H9 (cell line): ENCODE results near the gene DGLUCY. TPM values are rescaled to one million over a fixed set of nuclear protein-coding genes. Genes with fewer than 3 reads are reported as not detected.

Experiments
- DNase-seq: peaks from one replicate; pipeline ENCODE4 v3.0.0-alpha.2; 2017
- H2AFZ ChIP-seq: one replicate; pipeline ENCODE4 v1.6.1; 2013; ENCODE audit warnings: mild to moderate bottlenecking, low read length, control low read depth, moderate library complexity
- H2AK5ac ChIP-seq: 2 replicates; pipeline ENCODE4 v1.6.1; 2013; ENCODE audit warnings: low read length, control low read depth, mixed read lengths; ENCODE audit not compliant: insufficient read length
- H2BK120ac ChIP-seq: one replicate; pipeline ENCODE4 v1.6.1; 2013; ENCODE audit warnings: low read depth, mild to moderate bottlenecking, low read length, control low read depth, inconsistent platforms; ENCODE audit not compliant: poor library complexity, severe bottlenecking
- H2BK12ac ChIP-seq: 2 replicates; pipeline ENCODE4 v1.6.1; 2013; ENCODE audit warnings: low read length, control low read depth, mixed read lengths, low read depth; ENCODE audit not compliant: insufficient read length
- H2BK15ac ChIP-seq: 2 replicates; pipeline ENCODE4 v1.6.1; 2013; ENCODE audit warnings: low read depth, low read length, control low read depth
- H2BK20ac ChIP-seq: one replicate; pipeline ENCODE4 v1.6.1; 2013; ENCODE audit warnings: low read depth, mild to moderate bottlenecking, low read length, control low read depth, inconsistent platforms; ENCODE audit not compliant: poor library complexity, severe bottlenecking
- H2BK5ac ChIP-seq: 2 replicates; pipeline ENCODE4 v1.6.1; 2013; ENCODE audit warnings: low read length, control low read depth, mixed read lengths; ENCODE audit not compliant: insufficient read length
- H3K14ac ChIP-seq: 2 replicates; pipeline ENCODE4 v1.6.1; 2013; ENCODE audit warnings: low read length, control low read depth; ENCODE audit not compliant: insufficient read depth
- H3K18ac ChIP-seq: 2 replicates; pipeline ENCODE4 v1.6.1; 2013; ENCODE audit warnings: low read depth, mild to moderate bottlenecking, mixed read lengths, low read length, control low read depth; ENCODE audit not compliant: insufficient read length
- H3K23ac ChIP-seq: 2 replicates; pipeline ENCODE4 v1.6.1; 2013; ENCODE audit warnings: low read length, control low read depth, mixed read lengths, low read depth; ENCODE audit not compliant: insufficient read length
- H3K23me2 ChIP-seq: 2 replicates; pipeline ENCODE4 v1.6.1; 2013; ENCODE audit warnings: low read depth, mild to moderate bottlenecking, mixed read lengths, low read length, control low read depth; ENCODE audit not compliant: insufficient read length, poor library complexity, severe bottlenecking
- H3K27ac ChIP-seq: 2 replicates; pipeline ENCODE4 v1.5.1; 2013; ENCODE audit warnings: low read length, control low read depth, mixed read lengths, low read depth; ENCODE audit not compliant: insufficient read length
- H3K27me3 ChIP-seq: 2 replicates; pipeline ENCODE4 v1.6.1; 2013; ENCODE audit warnings: low read length, control low read depth, inconsistent platforms; ENCODE audit not compliant: insufficient read depth
- H3K4ac ChIP-seq: 2 replicates; pipeline ENCODE4 v1.6.1; 2013; ENCODE audit warnings: low read depth, mild to moderate bottlenecking, control low read depth, inconsistent platforms, low read length, moderate library complexity
- H3K4me1 ChIP-seq: 2 replicates; pipeline ENCODE4 v1.6.1; 2013; ENCODE audit warnings: low read length, control low read depth, inconsistent platforms; ENCODE audit not compliant: insufficient read depth
- H3K4me2 ChIP-seq: 2 replicates; pipeline ENCODE4 v1.6.1; 2013; ENCODE audit warnings: low read length, control low read depth, mixed read lengths; ENCODE audit not compliant: insufficient read length, insufficient read depth
- H3K56ac ChIP-seq: 2 replicates; pipeline ENCODE4 v1.6.1; 2013; ENCODE audit warnings: low read depth, mild to moderate bottlenecking, mixed read lengths, low read length, control low read depth; ENCODE audit not compliant: insufficient read length
- H3K79me1 ChIP-seq: 2 replicates; pipeline ENCODE4 v1.6.1; 2013; ENCODE audit warnings: low read depth, mild to moderate bottlenecking, moderate library complexity, low read length, control low read depth, inconsistent platforms; ENCODE audit not compliant: insufficient read depth, poor library complexity, severe bottlenecking
- H3K79me2 ChIP-seq: 2 replicates; pipeline ENCODE4 v1.6.1; 2013; ENCODE audit warnings: low read length, control low read depth, inconsistent platforms; ENCODE audit not compliant: insufficient read depth
- H3K9ac ChIP-seq: 2 replicates; pipeline ENCODE4 v1.6.1; 2013; ENCODE audit warnings: low read length, control low read depth, mixed read lengths; ENCODE audit not compliant: insufficient read length; ENCODE audit errors: extremely low read depth
- H3K9me3 ChIP-seq: one replicate; pipeline ENCODE4 v1.6.1; 2013; ENCODE audit warnings: low read depth, low read length, inconsistent platforms; ENCODE audit not compliant: control insufficient read depth
- H3T11ph ChIP-seq: one replicate; pipeline ENCODE4 v1.6.1; 2013; ENCODE audit warnings: mild to moderate bottlenecking, low read length, control low read depth, inconsistent platforms
- H4K20me1 ChIP-seq: one replicate; pipeline ENCODE4 v1.6.1; 2013; ENCODE audit not compliant: control insufficient read depth, insufficient read length, insufficient read depth
- H4K5ac ChIP-seq: 2 replicates; pipeline ENCODE4 v1.6.1; 2013; ENCODE audit warnings: low read depth, mild to moderate bottlenecking, mixed read lengths, low read length, control low read depth; ENCODE audit not compliant: insufficient read length
- H4K8ac ChIP-seq: replicated peaks from 2 replicates; pipeline ENCODE4 v1.6.1; 2013; ENCODE audit warnings: low read length, control low read depth, mixed read lengths, low read depth; ENCODE audit not compliant: insufficient read length
- H4K91ac ChIP-seq: 2 replicates; pipeline ENCODE4 v1.6.1; 2013; ENCODE audit warnings: low read depth, mild to moderate bottlenecking, moderate library complexity, mixed read lengths, low read length, control low read depth; ENCODE audit not compliant: insufficient read length
- H3K27ac Mint-ChIP-seq, 3 experiments: 2 replicates in 2 of 3; 3 replicates in 1 of 3; pipeline ENCODE4 v1.8.0; 2020 to 2021; ENCODE audit warnings: mixed read lengths in 3 of 3, mild to moderate bottlenecking in 1 of 3, moderate library complexity in 1 of 3
- H3K27me3 Mint-ChIP-seq: 2 replicates; pipeline ENCODE4 v1.8.0; 2021; ENCODE audit warnings: low read depth, mild to moderate bottlenecking, moderate library complexity, mixed read lengths
- H3K36me3 Mint-ChIP-seq, 3 experiments: 2 replicates in 2 of 3; 3 replicates in 1 of 3; pipeline ENCODE4 v1.8.0; 2020 to 2021; ENCODE audit warnings: low read depth in 3 of 3, mixed read lengths in 3 of 3; ENCODE audit not compliant: insufficient read depth in 1 of 3
- H3K4me1 Mint-ChIP-seq, 2 experiments: 2 replicates each; pipeline ENCODE4 v1.8.0; 2020; ENCODE audit warnings: mixed read lengths in 2 of 2
- H3K4me3 Mint-ChIP-seq, 2 experiments: 2 replicates in 1 of 2; 3 replicates in 1 of 2; pipeline ENCODE4 v1.8.0; 2020 to 2021; ENCODE audit warnings: mild to moderate bottlenecking in 2 of 2, mixed read lengths in 2 of 2, moderate library complexity in 1 of 2
- H3K9me3 Mint-ChIP-seq, 2 experiments: 2 replicates in 1 of 2; 3 replicates in 1 of 2; pipeline ENCODE4 v1.8.0; 2020; ENCODE audit warnings: mild to moderate bottlenecking in 2 of 2, mixed read lengths in 2 of 2, moderate library complexity in 1 of 2
- CTCF ChIP-seq: fragments of 200-600 bp; sonication (generic); conservative IDR thresholded peaks from 3 replicates; pipeline ENCODE4 v1.8.0; 2021; ENCODE audit warnings: antibody characterized with exemption, mild to moderate bottlenecking
- WGBS: extraction: QIAGEN DNeasy Blood & Tissue Kit; methylation state at CpG from one replicate; pipeline ENCODE4 v1.1.7; 2013; ENCODE audit warnings: missing lambda C conversion rate, low lambda C conversion rate, mixed read lengths; ENCODE audit not compliant: insufficient read length; ENCODE audit errors: extremely low coverage; 5-methylcytosine and 5-hydroxymethylcytosine counted together
- total RNA-seq: library from RNA; stranded (reverse); gene quantifications from 2 replicates; pipeline ENCODE4 v1.2.1, GENCODE V29; 2021

Gene DGLUCY
- total RNA-seq, 1 experiment from 2014 or later, result 29.6 TPM

DNA sequence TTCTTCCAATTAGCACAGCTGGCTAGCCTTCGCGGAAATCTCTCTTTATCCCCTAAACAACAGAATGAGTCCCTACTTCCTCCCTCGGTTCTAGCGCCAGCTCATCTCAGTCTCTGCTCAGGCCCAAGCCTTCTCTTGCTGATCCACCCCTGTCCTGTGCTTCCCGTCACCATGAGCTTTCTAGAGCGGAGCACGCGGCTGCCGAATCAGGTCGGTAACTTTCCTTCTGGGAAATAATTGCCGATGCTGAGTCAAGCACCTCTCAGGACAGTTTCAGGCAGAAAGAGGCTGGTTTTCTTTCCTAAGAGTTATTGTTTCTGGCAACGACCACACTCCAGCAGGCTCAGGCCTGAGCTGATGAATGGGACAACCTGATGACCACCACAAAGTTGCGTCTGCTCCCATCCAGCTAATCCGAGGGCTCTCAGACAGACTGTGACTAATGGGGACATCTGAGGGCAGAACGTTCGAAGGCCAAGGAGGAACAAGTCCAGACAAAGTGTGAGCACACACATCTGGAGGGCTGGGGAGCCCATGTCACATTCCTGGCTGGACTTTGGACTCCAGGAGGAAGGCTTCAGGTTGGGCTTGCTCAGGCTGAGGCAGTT, 144.2 kb downstream of the DGLUCY start:
- Histone ChIP-seq H4K8ac (no peak overlapping the region), H3K4me2 (no peak overlapping the region), H2AFZ (no peak overlapping the region), H3K27me3 (no peaks in the 10 kb centered on the region; the same call in 1 of the 2 replicates), H3K23me2 (peaks cover 3% of the 10 kb centered on the region), H3K23ac (no peak overlapping the region), H2BK15ac (no peak overlapping the region), H3K18ac (no peak overlapping the region), H3K27ac (no peak overlapping the region), H4K91ac (no peak overlapping the region), H3K56ac (no peak overlapping the region), H4K20me1 (no peaks in the 10 kb centered on the region), H3K4ac (no peak overlapping the region), H2BK5ac (no peak overlapping the region), H4K5ac (no peak overlapping the region), H2BK120ac (no peak overlapping the region), H3K79me2 (no peaks in the 10 kb centered on the region), H3K79me1 (no peaks in the 10 kb centered on the region), H3K14ac (no peak overlapping the region), H3K9me3 (no peaks in the 10 kb centered on the region), H3T11ph (no peak overlapping the region), H3K9ac (no peak overlapping the region), H2BK20ac (no peak overlapping the region), H3K4me1 (no peaks in the 10 kb centered on the region), H2AK5ac (no peak overlapping the region), H2BK12ac (no peak overlapping the region)
- DNase-seq, result no peak
- Mint-ChIP-seq H3K4me3 (no peak overlapping the region), H3K27me3 (peaks cover 38% of the 10 kb centered on the region), H3K36me3 (no peaks in the 10 kb centered on the region; a peak in 2 of 7 replicates), H3K9me3 (peaks cover 2 to 5% of the 10 kb centered on the region in 2 experiments; a peak in 2 of 5 replicates), H3K27ac (peak overlapping the region in 1 of 3 experiments; percentile 21; a peak in 1 of 7 replicates), H3K4me1 (peaks cover 17 to 20% of the 10 kb centered on the region in 2 experiments)
- TF ChIP-seq CTCF, result no peak
- no CpG with 5 or more reads among the region's 16 CpGs for WGBS
